Renal cortex interstitium (tissue), 11 donors: ENCODE measurements around the gene ZNF337. TPM values are rescaled to one million over a fixed set of nuclear protein-coding genes. Genes with fewer than 3 reads are reported as not detected.
"Not testable (repeated sequence)": the region's sequence is repeated elsewhere in the genome, so short reads cannot be mapped to it uniquely, and the experiment has no call there.

Experiments used
- DNase-seq, 11 donors: peaks; one replicate each; pipeline ENCODE4 v3.0.0-alpha.2; 2013; ENCODE audit warnings: low read depth in 9 of 11, low spot score in 4 of 11; ENCODE audit errors: extremely low read depth in 1 of 11
- polyA plus RNA-seq, 3 donors: library from polyadenylated mRNA; unstranded; fragments of 120-200 nt; gene quantifications; one replicate each; pipeline ENCODE4 v1.2.1, GENCODE V29; 2013; ENCODE audit not compliant: insufficient read length in 3 of 3

Gene ZNF337
- polyA plus RNA-seq, 3 donors: 26.4 to 35.4 (median 28.9) TPM

GRCh38 chr20:25705830-25706351 is 9.2 kb upstream of the ZNF337 start:
- DNase-seq: no peak

- DNase-seq: not testable (repeated sequence)
Observed at GRCh38 chr20:25704303-25704702, 7.7 kb upstream of the ZNF337 start.

- not testable (repeated sequence) for DNase-seq
Observed at GRCh38 chr20:25700835-25701234, 4.2 kb upstream of the ZNF337 start.

- no peak for DNase-seq
Observed at GRCh38 chr20:25699914-25700313, 3.3 kb upstream of the ZNF337 start.

- DNase-seq: no peak
Observed at GRCh38 chr20:25697132-25697446, 436 bp upstream of the ZNF337 start.

- peak in 5 of 11 donors; percentile 8 to 25 (median 18) for DNase-seq
Observed at GRCh38 chr20:25695532-25696370, 902 bp downstream of the ZNF337 start.

- no peak for DNase-seq
Observed at GRCh38 chr20:25692499-25692898, 4.2 kb downstream of the ZNF337 start.

- no peak for DNase-seq
Observed at GRCh38 chr20:25690427-25690826, 6.2 kb downstream of the ZNF337 start.

- no peak for DNase-seq
Observed at GRCh38 chr20:25686081-25687067, 10.3 kb downstream of the ZNF337 start.

- no peak for DNase-seq
Observed at GRCh38 chr20:25685276-25686080, 11.2 kb downstream of the ZNF337 start.

GRCh38 chr20:25683826-25684225 is 12.8 kb downstream of the ZNF337 start:
- not testable (repeated sequence) for DNase-seq

GRCh38 chr20:25683050-25683449 is 13.6 kb downstream of the ZNF337 start:
- no peak for DNase-seq

- DNase-seq: no peak
Observed at GRCh38 chr20:25676164-25676809, 20.4 kb downstream of the ZNF337 start.

GRCh38 chr20:25675161-25675560 is 21.5 kb downstream of the ZNF337 start:
- no peak for DNase-seq

GRCh38 chr20:25672659-25673235 is 23.9 kb downstream of the ZNF337 start:
- no peak for DNase-seq

GRCh38 chr20:25669826-25670422 is 26.7 kb downstream of the ZNF337 start:
- DNase-seq: no peak

- no peak for DNase-seq
Observed at GRCh38 chr20:25668446-25668845, 28.2 kb downstream of the ZNF337 start.

GRCh38 chr20:25659999-25660398 is 36.7 kb downstream of the ZNF337 start:
- no peak for DNase-seq
